SK-N-MC (cell line): ENCODE results near the gene MEA1.

Experiments used
- EZH2 ChIP-seq: fragments of 200-600 bp; sonication (generic); IDR thresholded peaks from one replicate; pipeline ENCODE4 v1.6.1; 2017; ENCODE audit warnings: antibody characterized with exemption
- FOXP2 ChIP-seq: optimal IDR thresholded peaks from 2 replicates; pipeline ENCODE3; 2011; ENCODE audit warnings: mild to moderate bottlenecking, moderate library complexity; ENCODE audit not compliant: insufficient read depth; ENCODE audit errors: extremely low read length, control extremely low read depth
- POLR2AphosphoS5 ChIP-seq: IDR thresholded peaks from 2 replicates; pipeline ENCODE4 v1.6.1; 2012; ENCODE audit warnings: mild to moderate bottlenecking, low read depth, low read length, borderline replicate concordance

- TF ChIP-seq EZH2 (no peak), POLR2AphosphoS5 (no peak), FOXP2 (no peak)
Measured at GRCh38 chr6:42993445-42993844, 20.3 kb downstream of the MEA1 start.
